B cell (primary cell): Measurements from ENCODE around the gene RPL7A. TPM values are rescaled to one million over a fixed set of nuclear protein-coding genes. Genes with fewer than 3 reads are reported as not detected.
A peak's percentile ranks its signal among the peaks of the same experiment; 100 is the strongest.

Experiments used
- ATAC-seq: fragments of 200-7000 bp; cut with Tn5 transposase; one replicate; pipeline ENCODE4 v1.10.0; 2021; ENCODE audit warnings: low read depth, mild to moderate bottlenecking, moderate number of reproducible peaks, moderate library complexity
- CTCF ChIA-PET: fragments of 350-600 bp; sonication (Branson Sonifier 250); formaldehyde crosslinking; loops from one replicate; lab custom pipeline; 2021; ENCODE audit warnings: antibody characterized with exemption, inconsistent platforms; lab: Charles Lee
- POLR2A ChIA-PET: fragments of 350-600 bp; sonication (Branson Sonifier 250); formaldehyde crosslinking; loops from one replicate; lab custom pipeline; 2021; ENCODE audit warnings: antibody characterized with exemption; lab: Charles Lee
- DNase-seq: peaks from one replicate; pipeline ENCODE4 v3.0.0; 2013
- H2AFZ ChIP-seq: 2 replicates; pipeline ENCODE4 v1.6.1; 2012; ENCODE audit warnings: mild to moderate bottlenecking, low read depth, low read length; ENCODE audit not compliant: insufficient read depth, poor library complexity, severe bottlenecking
- H3K27ac ChIP-seq, 2 donors: 1 replicate in 1 of 2; 2 replicates in 1 of 2; pipeline ENCODE4 v1.5.1; 2012 to 2013; ENCODE audit warnings: low read length in 2 of 2, mild to moderate bottlenecking in 2 of 2, moderate library complexity in 1 of 2
- H3K27me3 ChIP-seq, 4 experiments: fragments of 200-600 bp in 1 of 4; sonication (generic) in 1 of 4; replicated peaks in 1 of 4; 1 replicate in 2 of 4; 2 replicates in 2 of 4; pipeline versions ENCODE4 v1.6.1 to v1.7.0; 2013 to 2016; ENCODE audit warnings: low read length in 3 of 4, mild to moderate bottlenecking in 2 of 4, mixed read lengths in 1 of 4, moderate library complexity in 1 of 4; ENCODE audit not compliant: insufficient read depth in 4 of 4, control insufficient read depth in 3 of 4; ENCODE audit errors: control extremely low read depth in 1 of 4
- H3K36me3 ChIP-seq, 2 experiments: replicated peaks in 1 of 2; 1 replicate in 1 of 2; 2 replicates in 1 of 2; pipeline versions ENCODE4 v1.6.1 to v1.7.1; 2013; ENCODE audit warnings: low read length in 1 of 2; ENCODE audit not compliant: insufficient read depth in 2 of 2, control insufficient read depth in 1 of 2; ENCODE audit errors: control extremely low read depth in 1 of 2, extremely low read depth in 1 of 2
- H3K4me1 ChIP-seq, 2 donors: fragments of 200-600 bp in 1 of 2; sonication (generic) in 1 of 2; 1 replicate in 1 of 2; 2 replicates in 1 of 2; pipeline versions ENCODE4 v1.5.1 to v1.6.1; 2013 to 2017; ENCODE audit warnings: low read length in 2 of 2; ENCODE audit not compliant: control insufficient read depth in 2 of 2, insufficient read depth in 2 of 2
- H3K4me2 ChIP-seq: replicated peaks from 2 replicates; pipeline ENCODE3; 2012; ENCODE audit warnings: mild to moderate bottlenecking, low read depth, low read length; ENCODE audit not compliant: poor library complexity, severe bottlenecking
- H3K4me3 ChIP-seq, 5 experiments: fragments of 200-600 bp in 1 of 5; sonication (generic) in 1 of 5; 1 replicate in 3 of 5; 2 replicates in 2 of 5; pipeline versions ENCODE4 v1.5.1 to v1.7.0; 2011 to 2016; ENCODE audit warnings: low read length in 4 of 5, mild to moderate bottlenecking in 4 of 5, low read depth in 2 of 5, control low read depth in 1 of 5, moderate library complexity in 1 of 5; ENCODE audit not compliant: insufficient read depth in 1 of 5; ENCODE audit errors: control extremely low read depth in 1 of 5, extremely low read depth in 1 of 5
- H3K79me2 ChIP-seq: fragments of 200-600 bp; sonication (generic); one replicate; pipeline ENCODE4 v1.6.0; 2016; ENCODE audit warnings: low read length; ENCODE audit not compliant: control insufficient read depth, insufficient read depth
- H3K9ac ChIP-seq: fragments of 200-600 bp; sonication (generic); 2 replicates; pipeline ENCODE4 v1.6.1; 2017; ENCODE audit warnings: mild to moderate bottlenecking, low read length, moderate library complexity
- H3K9me3 ChIP-seq, 3 donors: one replicate each; pipeline versions ENCODE4 v1.6.1 to v1.7.1; 2013; ENCODE audit warnings: low read length in 2 of 3; ENCODE audit not compliant: control insufficient read depth in 2 of 3, insufficient read depth in 1 of 3; ENCODE audit errors: control extremely low read depth in 1 of 3
- H4K20me1 ChIP-seq: 2 replicates; pipeline ENCODE4 v1.6.0; 2012; ENCODE audit warnings: mild to moderate bottlenecking, low read length; ENCODE audit not compliant: insufficient read depth, control insufficient read depth, poor library complexity, severe bottlenecking
- H3K27ac Mint-ChIP-seq: one replicate; pipeline ENCODE4 v1.8.0; 2021; ENCODE audit warnings: mixed read lengths
- H3K27me3 Mint-ChIP-seq: one replicate; pipeline ENCODE4 v1.8.0; 2021; ENCODE audit warnings: mixed read lengths
- H3K4me1 Mint-ChIP-seq: one replicate; pipeline ENCODE4 v1.8.0; 2021; ENCODE audit warnings: mixed read lengths
- H3K4me3 Mint-ChIP-seq: one replicate; pipeline ENCODE4 v1.8.0; 2021; ENCODE audit warnings: mixed read lengths
- H3K9me3 Mint-ChIP-seq: one replicate; pipeline ENCODE4 v1.8.0; 2022; ENCODE audit warnings: mixed read lengths; ENCODE audit not compliant: insufficient read depth
- EZH2 ChIP-seq: IDR thresholded peaks from 2 replicates; pipeline ENCODE4 v1.6.1; 2012; ENCODE audit warnings: borderline replicate concordance, low read depth, mild to moderate bottlenecking, moderate library complexity, low read length; ENCODE audit not compliant: insufficient read depth, poor library complexity, severe bottlenecking
- WGBS: methylation state at CpG from one replicate; pipeline ENCODE4 v1.1.5; 2013; ENCODE audit warnings: missing lambda C conversion rate; ENCODE audit not compliant: insufficient coverage; 5-methylcytosine and 5-hydroxymethylcytosine counted together
- intact Hi-C: fragments of 100-400 bp; cut with micrococcal nuclease; formaldehyde crosslinking; loops from one replicate; pipeline ENCODE4 v1.10.0; 2022
- polyA plus RNA-seq: library from polyadenylated mRNA; depleted of rRNA; stranded (reverse); fragments of >200 nt; gene quantifications from 2 replicates; pipeline ENCODE4 v1.2.3, GENCODE V29; 2012
- total RNA-seq, 2 donors: library from RNA; stranded (reverse); fragments of 120-200 nt in 1 of 2; gene quantifications; 1 replicate in 1 of 2; 2 replicates in 1 of 2; pipeline versions ENCODE4 v1.2.3 to v1.2.4, GENCODE V29; 2013 to 2022
- TF ChIP-seq, protein P1 (sequence below): fragments of 200-600 bp; IDR thresholded peaks from one replicate; pipeline ENCODE4 v1.8.0; 2022; ENCODE audit warnings: antibody characterized with exemption, mild to moderate bottlenecking

The RPL7A gene
- total and polyA plus RNA-seq, 2 donors (not counting 1 experiment from before 2014, with no cell fraction given): 2,407 to 3,937 TPM

DNA sequence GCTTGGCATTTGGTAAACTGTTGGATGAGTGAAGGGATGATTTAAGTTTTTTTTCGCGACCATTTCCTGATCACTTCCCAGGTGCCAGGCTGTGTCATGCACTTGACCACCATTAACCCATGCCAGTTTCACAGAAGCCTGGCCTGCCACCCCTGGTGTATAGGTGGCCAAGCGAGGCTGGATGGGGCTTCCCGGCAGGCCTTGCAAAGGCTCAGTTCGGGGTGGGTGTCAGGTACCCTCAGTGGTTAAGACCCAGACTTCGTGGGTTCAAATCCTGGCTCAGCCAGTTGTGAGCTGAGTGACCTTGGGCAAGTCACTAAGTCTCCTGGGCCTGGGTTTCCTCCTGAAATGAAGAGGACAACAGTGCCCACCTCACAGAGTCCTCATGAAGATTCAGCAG, 2.4 kb upstream of the RPL7A start:
- peaks cover 41% of the 10 kb centered on the region for H3K79me2 ChIP-seq
- WGBS: 100% methylated on average over 5 of the region's 6 CpGs
- peaks cover 27% of the 10 kb centered on the region for H4K20me1 ChIP-seq
- ATAC-seq (no peak), DNase-seq (no peak)
- intact Hi-C loops: loop anchor here (5.0 kb wide), 1 partner anchor 132 kb away; the partner anchor contains the start of gene SLC2A6
- H3K4me3 Mint-ChIP-seq: peak overlapping the region; percentile 34
- no peaks in the 10 kb centered on the region for H3K9me3 ChIP-seq
- peaks cover 52% of the 10 kb centered on the region for H3K4me1 Mint-ChIP-seq
- ChIA-PET POLR2A (no interaction called here), CTCF (interaction anchor here (0.5 kb wide), 1 partner anchor 10 kb away, joined by 4 read pairs; no protein-coding TSS in a partner anchor)
- no peak overlapping the region for H3K27ac Mint-ChIP-seq
- no peaks in the 10 kb centered on the region for H3K27me3 Mint-ChIP-seq
- H3K27ac ChIP-seq: no peak overlapping the region
- no peaks in the 10 kb centered on the region for H3K9me3 Mint-ChIP-seq
- H3K4me3 ChIP-seq: no peak overlapping the region
- H3K27me3 ChIP-seq: no peaks in the 10 kb centered on the region
- H3K4me2 ChIP-seq: no peak overlapping the region
- no peak overlapping the region for H3K9ac ChIP-seq
- H3K4me1 ChIP-seq: peaks cover 36 to 50% of the 10 kb centered on the region in 2 donors
- H2AFZ ChIP-seq: no peak overlapping the region
- H3K36me3 ChIP-seq: peaks cover 0 to 62% of the 10 kb centered on the region in 2 experiments
- no peak for TF ChIP-seq EZH2

DNA sequence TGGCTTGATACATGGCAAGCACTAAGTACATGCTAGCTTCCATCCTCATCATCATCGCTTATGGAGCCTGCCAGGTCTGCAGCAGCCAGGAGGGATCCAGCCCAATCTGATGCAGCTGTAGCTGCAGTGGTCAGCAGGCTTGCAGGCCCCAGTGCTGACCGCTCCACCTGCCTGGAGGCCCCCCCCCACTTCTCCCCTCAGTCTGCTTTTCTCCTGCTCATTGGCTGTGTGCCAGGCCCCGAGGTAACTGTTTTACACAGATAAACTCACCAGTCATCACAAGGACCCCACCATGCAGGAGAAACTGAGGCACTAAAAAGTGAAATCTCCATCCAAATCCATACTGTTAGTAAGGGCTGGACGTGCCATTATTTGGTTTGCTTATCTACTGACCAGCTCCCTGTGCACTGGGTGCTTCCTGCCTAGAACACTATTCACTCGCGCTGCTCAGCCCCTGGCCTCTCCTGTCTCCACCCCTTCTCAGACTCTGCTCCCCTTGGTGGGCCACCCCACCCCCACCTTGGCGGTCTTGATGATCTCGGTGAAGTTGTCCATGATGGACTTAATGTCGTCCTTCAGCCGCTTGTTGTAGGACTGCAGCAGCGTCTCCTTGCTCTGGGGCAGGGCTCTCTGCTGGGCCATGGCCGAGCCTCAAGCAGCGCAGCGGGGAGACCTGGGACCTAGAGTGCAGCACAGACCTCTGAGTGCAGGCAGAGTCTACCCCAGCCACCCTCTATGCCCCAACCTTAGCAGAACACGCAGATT, 1.8 kb upstream of the RPL7A start:
- ATAC-seq (no peak), DNase-seq (no peak)
- Histone ChIP-seq H3K27me3 (no peaks in the 10 kb centered on the region), H2AFZ (no peak overlapping the region), H3K4me2 (peak overlapping the region; percentile 93), H3K4me1 (peaks cover 30 to 43% of the 10 kb centered on the region in 2 donors), H3K4me3 (peak overlapping the region in 4 of 5 experiments; percentile 92 to 96 (median 93)), H3K9ac (peak overlapping the region; percentile 93), H4K20me1 (peaks cover 27% of the 10 kb centered on the region), H3K36me3 (peaks cover 0 to 65% of the 10 kb centered on the region in 2 experiments), H3K9me3 (no peaks in the 10 kb centered on the region), H3K79me2 (peaks cover 41% of the 10 kb centered on the region), H3K27ac (peak overlapping the region in 1 of 2 donors; percentile 90)
- TF ChIP-seq, protein P1, sequence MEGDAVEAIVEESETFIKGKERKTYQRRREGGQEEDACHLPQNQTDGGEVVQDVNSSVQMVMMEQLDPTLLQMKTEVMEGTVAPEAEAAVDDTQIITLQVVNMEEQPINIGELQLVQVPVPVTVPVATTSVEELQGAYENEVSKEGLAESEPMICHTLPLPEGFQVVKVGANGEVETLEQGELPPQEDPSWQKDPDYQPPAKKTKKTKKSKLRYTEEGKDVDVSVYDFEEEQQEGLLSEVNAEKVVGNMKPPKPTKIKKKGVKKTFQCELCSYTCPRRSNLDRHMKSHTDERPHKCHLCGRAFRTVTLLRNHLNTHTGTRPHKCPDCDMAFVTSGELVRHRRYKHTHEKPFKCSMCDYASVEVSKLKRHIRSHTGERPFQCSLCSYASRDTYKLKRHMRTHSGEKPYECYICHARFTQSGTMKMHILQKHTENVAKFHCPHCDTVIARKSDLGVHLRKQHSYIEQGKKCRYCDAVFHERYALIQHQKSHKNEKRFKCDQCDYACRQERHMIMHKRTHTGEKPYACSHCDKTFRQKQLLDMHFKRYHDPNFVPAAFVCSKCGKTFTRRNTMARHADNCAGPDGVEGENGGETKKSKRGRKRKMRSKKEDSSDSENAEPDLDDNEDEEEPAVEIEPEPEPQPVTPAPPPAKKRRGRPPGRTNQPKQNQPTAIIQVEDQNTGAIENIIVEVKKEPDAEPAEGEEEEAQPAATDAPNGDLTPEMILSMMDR: no peak
- no peak for TF ChIP-seq EZH2
- Mint-ChIP-seq H3K9me3 (no peaks in the 10 kb centered on the region), H3K27me3 (no peaks in the 10 kb centered on the region), H3K4me3 (peak overlapping the region; percentile 97), H3K27ac (peak overlapping the region; percentile 83), H3K4me1 (peaks cover 46% of the 10 kb centered on the region)
- CTCF ChIA-PET: interaction anchor here (0.5 kb wide), 1 partner anchor 9 kb away, joined by 4 read pairs; no protein-coding TSS in a partner anchor
- WGBS: 87% methylated on average over 15 of the region's 15 CpGs
- POLR2A ChIA-PET: no interaction called here
- intact Hi-C loops: loop anchor here (5.0 kb wide), 1 partner anchor 131 kb away; the partner anchor contains the start of gene SLC2A6
